CD4-positive, alpha-beta T cell treated with Interleukin-15 for 1 hour (primary cell): ENCODE data around the gene GOLGA6D.
"Not testable (repeated sequence)": the region's sequence is repeated elsewhere in the genome, so short reads cannot be mapped to it uniquely, and the experiment has no call there.

ENCODE experiments used
- DNase-seq: peaks from one replicate; pipeline ENCODE4 v3.0.0-alpha.2; 2020

Gene GOLGA6D

DNA sequence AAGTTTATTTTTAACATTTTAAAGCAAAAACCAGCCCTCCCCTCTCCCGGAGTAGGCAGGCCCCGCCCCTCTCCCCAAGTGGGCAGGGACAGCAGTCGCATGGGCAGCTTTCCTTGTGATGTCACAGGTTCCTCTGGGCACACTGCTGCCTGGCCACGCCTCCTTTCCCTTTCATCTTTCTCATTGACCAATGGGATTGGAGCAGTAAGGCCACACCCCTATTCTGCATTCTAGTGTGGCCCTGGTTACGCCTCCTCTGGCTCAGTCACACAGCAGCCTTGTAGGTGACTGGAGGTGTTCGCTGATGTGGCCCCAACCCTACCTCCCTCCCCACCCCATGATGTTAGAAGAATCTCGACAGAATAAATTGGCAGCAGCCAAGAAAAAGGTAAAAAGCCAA lies at the start of gene GOLGA6D:
Gene GOLGA6D, plus strand, starts transcription at position 264 of the 400 bp plus-strand sequence. Its CDS starts 41 bp downstream, at position 305.
- not testable (repeated sequence) for DNase-seq

- peak; percentile 9 for DNase-seq
Observed at GRCh38 chr15:75233504-75234190, 49.0 kb upstream of the GOLGA6D start.

GRCh38 chr15:75234191-75234810 lies 48.3 kb upstream of the GOLGA6D start:
- DNase-seq: no peak

- DNase-seq: no peak
Observed at GRCh38 chr15:75235051-75235673, 47.5 kb upstream of the GOLGA6D start.

DNA sequence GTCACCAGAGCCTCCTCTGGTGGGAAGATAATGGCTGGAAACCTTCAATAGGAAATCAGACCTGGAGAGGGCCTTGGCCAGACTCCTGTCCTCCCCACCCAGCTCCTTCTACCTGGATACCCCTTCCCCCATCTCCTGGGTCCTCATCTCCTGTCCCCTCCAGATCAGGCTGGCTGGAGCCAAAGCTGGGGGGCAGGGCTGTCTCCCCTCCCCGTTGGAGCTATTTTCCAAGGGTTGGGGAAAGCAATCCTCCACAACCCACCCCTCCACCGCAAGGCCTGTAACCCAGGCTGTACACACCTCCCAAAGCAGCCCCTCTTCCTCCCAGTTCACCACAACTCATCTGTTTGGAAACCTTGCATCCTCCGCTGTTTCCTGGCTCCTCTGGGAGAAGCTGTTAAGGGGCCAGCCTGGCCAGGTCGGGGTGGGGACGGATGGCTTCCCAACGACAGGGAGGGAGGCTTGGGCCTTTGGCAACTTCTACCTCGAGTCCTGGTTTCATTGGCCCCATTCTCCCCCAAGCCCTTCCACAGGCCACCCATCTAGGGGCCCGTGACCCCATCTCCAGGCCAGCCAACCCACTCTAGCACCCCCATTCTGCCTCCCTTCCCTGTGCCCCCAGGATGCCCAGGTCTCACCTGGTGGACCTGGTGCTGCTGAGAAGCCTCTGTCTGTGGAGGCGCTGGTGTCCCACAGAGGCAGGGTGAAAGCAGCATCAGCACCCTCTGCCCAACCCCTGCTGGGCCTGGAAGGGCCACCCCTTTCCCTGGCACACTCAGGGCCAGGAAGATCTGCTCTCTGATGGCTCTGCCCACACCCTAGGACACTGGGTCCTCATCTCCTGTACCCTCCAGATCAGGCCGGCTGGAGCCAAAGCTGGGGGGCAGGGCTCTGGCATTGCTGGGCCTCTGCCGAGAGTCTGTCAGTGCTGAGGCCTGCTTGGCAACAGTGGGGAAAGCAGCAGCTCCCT lies 46.6 kb upstream of the GOLGA6D start:
- DNase-seq: no peak

DNA sequence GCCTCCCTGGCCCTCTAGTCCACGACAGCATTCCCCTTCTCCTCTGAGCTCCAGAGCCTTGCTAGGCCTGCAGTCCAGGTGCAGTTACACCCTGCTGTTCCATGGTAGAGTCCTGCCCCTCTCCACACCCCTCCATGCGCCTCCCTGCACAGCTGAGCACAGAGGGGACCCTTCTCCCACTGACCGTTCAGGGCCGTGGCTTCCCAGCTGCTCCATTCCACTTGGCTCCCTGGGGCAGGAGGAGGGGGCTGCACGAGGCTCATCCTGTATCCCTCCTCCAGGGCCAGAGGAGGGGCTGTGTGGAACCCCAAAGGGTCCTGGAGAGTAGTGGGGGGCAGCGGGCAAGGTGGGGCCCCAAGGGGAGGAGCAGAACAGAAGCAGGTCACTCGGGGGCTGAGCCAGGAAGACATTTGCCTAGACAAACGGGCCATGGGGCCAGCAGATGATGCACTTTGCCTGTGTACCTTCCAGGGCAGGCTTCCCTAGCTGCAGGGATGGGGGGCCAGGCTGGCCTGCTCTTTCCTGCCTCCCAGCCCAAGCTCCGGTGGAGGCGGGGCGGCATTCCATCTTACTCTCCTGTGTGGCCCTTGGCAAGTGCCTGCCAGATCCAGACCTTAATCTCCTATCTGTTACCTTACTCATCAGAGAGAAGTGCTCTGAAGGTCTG lies 45.2 kb upstream of the GOLGA6D start:
- no peak for DNase-seq

- DNase-seq: no peak
Observed at GRCh38 chr15:75238150-75238549, 44.5 kb upstream of the GOLGA6D start.

DNA sequence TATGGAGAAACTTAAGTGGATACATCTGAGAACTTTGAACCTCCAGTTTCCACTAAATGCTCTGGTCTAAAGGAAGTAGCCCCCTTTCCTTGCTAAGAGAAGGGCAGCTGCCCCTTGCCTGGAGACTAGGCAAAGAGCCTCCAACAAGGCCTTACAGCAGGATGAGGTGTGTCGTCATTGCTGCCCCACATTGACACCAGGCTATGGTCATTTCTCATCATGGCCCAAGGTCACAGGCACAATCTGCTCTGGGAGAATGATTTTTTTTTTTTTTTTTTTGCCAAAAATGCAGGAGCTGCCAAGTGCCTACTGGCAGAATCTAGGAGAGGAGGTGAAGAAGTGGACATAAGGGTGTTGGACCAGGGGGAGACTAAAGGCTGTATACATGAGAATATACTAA lies 36.9 kb upstream of the GOLGA6D start:
- not testable (repeated sequence) for DNase-seq

- DNase-seq: not testable (repeated sequence)
Observed at GRCh38 chr15:75248991-75249390, 33.6 kb upstream of the GOLGA6D start.

GRCh38 chr15:75249726-75250125 lies 32.9 kb upstream of the GOLGA6D start:
- no peak for DNase-seq

- DNase-seq: not testable (repeated sequence)
Observed at GRCh38 chr15:75251343-75251742, 31.3 kb upstream of the GOLGA6D start.

DNA sequence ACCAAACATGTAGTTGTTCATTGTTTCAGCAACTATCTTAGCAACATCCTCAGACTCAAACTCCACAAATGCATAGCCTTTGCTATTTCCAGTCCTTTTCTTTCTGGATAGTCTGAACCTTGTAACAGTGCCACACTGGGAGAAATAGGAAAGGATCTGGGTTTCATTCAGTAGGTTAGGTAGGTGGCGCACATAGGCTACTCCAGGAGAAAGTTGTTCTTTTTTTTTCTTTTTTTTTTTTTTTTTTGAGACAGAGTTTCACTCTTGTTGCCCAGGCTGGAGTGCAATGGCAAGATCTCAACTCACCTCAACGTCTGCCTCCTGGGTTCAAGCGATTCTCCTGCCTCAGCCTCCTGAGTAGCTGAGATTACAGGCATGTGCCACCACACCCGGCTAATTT lies 30.4 kb upstream of the GOLGA6D start:
- DNase-seq: not testable (repeated sequence)

GRCh38 chr15:75258034-75258433 lies 24.6 kb upstream of the GOLGA6D start, which contains the start of gene GOLGA6C:
Gene GOLGA6C, plus strand, starts transcription at chr15:75258334. Its CDS starts 265 bp downstream, at chr15:75258599.
- not testable (repeated sequence) for DNase-seq

- not testable (repeated sequence) for DNase-seq
Observed at GRCh38 chr15:75258620-75259343, 23.9 kb upstream of the GOLGA6D start.

DNA sequence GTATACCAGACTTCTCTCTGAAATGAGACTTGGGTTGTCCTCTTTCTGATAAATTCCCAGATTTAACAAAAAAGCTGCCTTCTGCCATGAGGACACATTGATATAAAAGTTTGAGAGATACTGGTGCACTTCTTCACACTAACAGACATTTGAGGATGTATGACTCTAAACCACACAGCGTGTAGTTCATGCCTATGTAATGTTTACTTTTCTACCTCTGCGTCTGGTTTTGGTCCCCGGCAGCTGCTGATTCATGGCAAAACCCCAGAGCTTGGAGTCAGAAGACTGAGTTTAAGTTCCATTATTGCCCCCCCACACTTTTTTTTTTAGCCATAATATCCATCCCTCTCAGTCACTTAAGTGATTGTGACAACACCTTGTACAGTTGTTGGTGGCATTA lies 22.8 kb upstream of the GOLGA6D start:
- not testable (repeated sequence) for DNase-seq

DNA sequence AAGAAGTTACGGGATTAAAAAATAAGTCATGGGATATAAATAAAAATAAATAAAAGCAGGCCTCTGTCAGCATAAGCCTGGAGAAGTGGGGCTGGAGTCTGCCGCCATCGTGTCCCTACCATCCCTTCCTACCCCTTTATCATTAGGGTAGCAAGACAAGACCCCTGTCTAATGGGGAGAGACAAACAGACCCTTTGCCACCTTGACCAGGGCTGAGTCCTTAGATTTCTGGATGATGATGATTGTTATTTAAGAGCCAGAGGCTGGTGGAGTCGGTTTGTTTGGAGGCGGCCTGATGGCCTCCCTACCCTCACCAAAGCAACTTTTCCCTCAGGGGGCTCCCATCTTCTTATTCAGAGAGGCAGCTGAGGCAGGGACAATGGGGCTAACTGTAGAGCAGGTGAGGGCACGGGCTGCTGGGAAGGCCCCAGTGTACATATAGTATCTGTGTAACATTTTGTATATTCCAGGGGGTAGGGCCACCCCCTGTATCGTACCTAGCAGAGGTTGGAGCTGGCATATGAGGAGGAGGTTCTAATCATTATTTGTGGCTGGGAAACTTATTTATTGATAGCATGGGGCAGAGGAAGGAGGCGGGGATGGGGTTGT lies 8.8 kb upstream of the GOLGA6D start:
- DNase-seq: not testable (repeated sequence)

DNA sequence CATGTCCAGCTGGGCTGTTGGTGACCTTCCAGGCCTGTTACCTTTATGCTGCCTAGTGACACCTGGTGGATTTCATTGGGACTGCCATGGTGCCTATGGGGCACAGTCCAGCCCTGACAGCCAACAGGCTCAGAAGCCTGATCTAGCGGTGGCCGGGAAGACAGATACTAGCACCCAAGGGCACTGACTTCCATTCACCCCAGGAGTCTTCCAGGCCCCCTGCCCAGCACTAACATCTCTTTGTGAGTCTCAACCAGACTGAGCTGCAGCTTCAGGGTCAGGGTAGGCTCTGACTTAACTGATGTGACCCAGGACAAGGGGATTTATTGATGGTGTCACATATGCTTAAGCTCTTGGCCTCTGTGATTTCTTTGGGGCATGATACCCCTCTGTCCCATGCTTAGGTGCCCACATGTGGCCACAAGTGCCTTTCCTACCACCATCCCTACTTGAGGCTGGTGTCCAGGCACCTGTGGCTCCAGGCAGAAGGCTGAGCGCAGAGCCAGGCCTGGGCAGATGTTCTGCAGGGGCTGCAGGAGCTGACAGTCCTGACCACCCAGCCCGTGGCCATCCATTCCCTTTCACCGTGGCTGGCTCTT lies 8.0 kb upstream of the GOLGA6D start:
- peak; percentile 57 for DNase-seq

DNA sequence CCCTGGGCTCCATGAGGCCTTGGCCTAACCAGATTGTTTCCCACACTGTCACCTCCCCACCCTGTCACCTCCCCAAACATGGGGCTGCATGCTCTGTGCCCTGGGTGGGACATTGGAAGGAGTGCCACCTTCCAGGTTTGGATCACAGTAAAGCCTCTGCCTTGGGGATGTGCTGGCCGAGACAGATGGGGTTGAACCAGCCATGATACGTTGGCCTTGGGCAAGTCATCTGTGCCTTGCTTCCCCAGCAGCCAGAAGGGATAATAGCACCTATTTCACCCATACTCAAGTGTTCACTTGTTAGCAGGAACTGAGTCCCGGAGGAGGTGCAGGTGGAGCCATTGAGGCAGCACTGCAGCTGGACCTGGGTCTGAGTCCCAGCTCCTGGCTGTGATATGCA lies 7.0 kb upstream of the GOLGA6D start:
- DNase-seq: peak; percentile 15

GRCh38 chr15:75278497-75278896 lies 4.1 kb upstream of the GOLGA6D start:
- DNase-seq: not testable (repeated sequence)

- not testable (repeated sequence) for DNase-seq
Observed at GRCh38 chr15:75284152-75284551, 1.5 kb downstream of the GOLGA6D start.
